ENCODE data around the gene CHN2. TPM values are rescaled to one million over a fixed set of nuclear protein-coding genes. Genes with fewer than 3 reads are reported as not detected.

CHN2 gene
- total RNA-seq, 1 donor from 2014 or later, result 6.6 TPM

DNA sequence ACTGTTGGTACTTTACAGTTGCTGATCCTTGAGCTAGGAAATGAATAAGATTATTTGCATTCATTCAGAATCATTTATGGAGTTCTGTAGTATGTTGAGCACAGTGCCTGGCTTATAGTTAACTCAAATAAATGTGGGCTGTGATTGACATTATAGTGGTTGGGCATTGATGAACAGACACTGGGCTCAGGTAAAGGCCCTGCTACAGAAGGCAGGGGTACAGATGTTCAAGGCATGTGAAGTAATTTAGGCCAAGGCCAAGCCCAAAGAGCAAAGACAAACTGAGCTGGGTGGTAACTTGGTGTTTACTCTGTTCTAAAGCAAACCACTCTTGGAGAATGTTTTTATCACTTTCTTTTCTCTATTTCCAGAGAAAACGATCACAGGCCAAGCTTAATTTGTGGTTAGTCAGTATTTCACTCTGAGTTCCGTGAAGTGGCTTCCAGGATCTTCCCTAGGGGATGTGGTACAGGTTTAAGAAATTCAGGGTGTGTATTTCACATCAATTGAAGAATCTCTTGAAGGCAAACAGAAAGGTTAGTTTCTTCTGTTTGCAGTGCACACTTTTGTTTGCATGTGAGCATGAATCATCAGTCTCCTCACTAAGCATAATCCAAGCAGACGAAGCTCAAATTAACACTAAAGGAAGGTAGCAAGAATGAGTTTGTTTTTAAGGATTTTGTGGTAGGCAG lies 255.1 kb downstream of the CHN2 start:
- Histone ChIP-seq H3K4me3 (no peak overlapping the region), H3K27me3 (peaks cover 95% of the 10 kb centered on the region), H3K4me1 (no peaks in the 10 kb centered on the region), H3K9me3 (ENCODE audit: low read depth) (no peaks in the 10 kb centered on the region), H3K36me3 (no peaks in the 10 kb centered on the region), H3K27ac (no peak overlapping the region), H2AFZ (replicated peaks) (no peak overlapping the region), H3K79me2 (ENCODE audit: low read depth) (no peaks in the 10 kb centered on the region), H4K20me1 (ENCODE audit: low read depth) (peaks cover 9% of the 10 kb centered on the region), H3K4me2 (no peak overlapping the region), H3K9ac (no peak overlapping the region), H3F3A (ENCODE audit: low read depth) (no peaks in the 10 kb centered on the region)
- peaks cover 3% of the 10 kb centered on the region for H3K4me1 Mint-ChIP-seq
- no peak overlapping the region for H3K27ac Mint-ChIP-seq
- H3K36me3 Mint-ChIP-seq, result no peaks in the 10 kb centered on the region
- H3K27me3 Mint-ChIP-seq (ENCODE audit: insufficient read depth, low read depth), result peaks cover 4% of the 10 kb centered on the region
- H3K4me3 Mint-ChIP-seq, result no peak overlapping the region
- H3K9me3 Mint-ChIP-seq, result no peaks in the 10 kb centered on the region
- TF ChIP-seq EZH2phosphoT487 (IDR thresholded peaks at IDR 0.05) (no peak), EZH2 (IDR thresholded peaks at IDR 0.05) (no peak)
- TF ChIP-seq, protein P1, sequence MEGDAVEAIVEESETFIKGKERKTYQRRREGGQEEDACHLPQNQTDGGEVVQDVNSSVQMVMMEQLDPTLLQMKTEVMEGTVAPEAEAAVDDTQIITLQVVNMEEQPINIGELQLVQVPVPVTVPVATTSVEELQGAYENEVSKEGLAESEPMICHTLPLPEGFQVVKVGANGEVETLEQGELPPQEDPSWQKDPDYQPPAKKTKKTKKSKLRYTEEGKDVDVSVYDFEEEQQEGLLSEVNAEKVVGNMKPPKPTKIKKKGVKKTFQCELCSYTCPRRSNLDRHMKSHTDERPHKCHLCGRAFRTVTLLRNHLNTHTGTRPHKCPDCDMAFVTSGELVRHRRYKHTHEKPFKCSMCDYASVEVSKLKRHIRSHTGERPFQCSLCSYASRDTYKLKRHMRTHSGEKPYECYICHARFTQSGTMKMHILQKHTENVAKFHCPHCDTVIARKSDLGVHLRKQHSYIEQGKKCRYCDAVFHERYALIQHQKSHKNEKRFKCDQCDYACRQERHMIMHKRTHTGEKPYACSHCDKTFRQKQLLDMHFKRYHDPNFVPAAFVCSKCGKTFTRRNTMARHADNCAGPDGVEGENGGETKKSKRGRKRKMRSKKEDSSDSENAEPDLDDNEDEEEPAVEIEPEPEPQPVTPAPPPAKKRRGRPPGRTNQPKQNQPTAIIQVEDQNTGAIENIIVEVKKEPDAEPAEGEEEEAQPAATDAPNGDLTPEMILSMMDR (IDR thresholded peaks at IDR 0.05), result no peak
- DNase-seq (ENCODE audit: low spot score), result no peak

DNA sequence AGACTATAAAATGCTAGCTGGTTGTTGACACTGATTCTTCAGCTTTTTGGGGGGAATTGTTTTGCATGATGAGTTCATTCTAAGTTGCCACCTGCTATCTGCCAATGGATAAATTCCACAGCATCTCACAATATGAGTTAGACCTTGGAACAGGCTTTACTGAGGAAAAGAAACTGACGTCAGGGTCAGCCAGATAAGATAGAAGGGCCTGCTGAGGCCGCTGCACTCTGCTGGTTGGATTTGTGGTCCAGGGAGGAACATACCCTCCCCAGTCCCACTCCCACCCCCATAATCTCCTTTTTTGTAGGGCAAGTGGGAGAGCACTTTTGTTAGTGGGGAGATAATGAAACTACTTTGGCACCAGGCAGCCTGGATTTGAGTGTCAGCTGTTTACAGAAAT lies 258.4 kb downstream of the CHN2 start:
- no peaks in the 10 kb centered on the region for H3K9me3 Mint-ChIP-seq

DNA sequence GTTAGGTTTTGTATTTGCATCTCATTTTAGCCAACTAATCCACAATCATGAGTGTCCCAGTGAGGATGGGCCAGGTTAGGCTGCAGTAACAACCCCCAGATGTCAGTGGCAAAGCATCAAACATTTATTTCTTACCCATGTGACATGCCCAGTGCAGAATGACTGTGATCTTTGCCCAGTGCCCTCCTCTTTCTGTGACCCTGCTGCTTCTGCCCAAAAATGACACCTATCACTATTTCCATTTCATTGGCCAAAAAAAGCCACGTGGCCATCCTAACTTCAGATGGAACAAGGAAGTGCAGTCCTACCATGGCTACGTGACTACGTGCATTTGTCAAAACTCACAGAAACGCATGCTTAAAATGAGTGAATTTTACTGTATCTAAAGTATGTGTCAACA lies 259.9 kb downstream of the CHN2 start:
- no peak overlapping the region for H2AFZ ChIP-seq (replicated peaks)
- H3K36me3 Mint-ChIP-seq, result no peaks in the 10 kb centered on the region
- H3K9ac ChIP-seq, result no peak overlapping the region
- H3K4me3 Mint-ChIP-seq, result no peak overlapping the region
- H4K20me1 ChIP-seq (ENCODE audit: low read depth), result peaks cover 15% of the 10 kb centered on the region
- H3K9me3 Mint-ChIP-seq, result no peaks in the 10 kb centered on the region
- no peak for DNase-seq (ENCODE audit: low spot score)
- H3K9me3 ChIP-seq (ENCODE audit: low read depth), result no peaks in the 10 kb centered on the region
- no peaks in the 10 kb centered on the region for H3K36me3 ChIP-seq
- no peaks in the 10 kb centered on the region for H3F3A ChIP-seq (ENCODE audit: low read depth)
- H3K4me2 ChIP-seq, result no peak overlapping the region
- peaks cover 33% of the 10 kb centered on the region for H3K4me1 Mint-ChIP-seq
- peaks cover 5% of the 10 kb centered on the region for H3K4me1 ChIP-seq
- H3K27me3 ChIP-seq, result peaks cover 95% of the 10 kb centered on the region
- no peaks in the 10 kb centered on the region for H3K79me2 ChIP-seq (ENCODE audit: low read depth)
- TF ChIP-seq EZH2 (IDR thresholded peaks at IDR 0.05) (no peak), EZH2phosphoT487 (IDR thresholded peaks at IDR 0.05) (no peak)
- TF ChIP-seq, protein P1 (IDR thresholded peaks at IDR 0.05), result no peak
- H3K27ac ChIP-seq, result no peak overlapping the region
- H3K27ac Mint-ChIP-seq, result no peak overlapping the region
- peaks cover 6% of the 10 kb centered on the region for H3K27me3 Mint-ChIP-seq (ENCODE audit: insufficient read depth, low read depth)
- H3K4me3 ChIP-seq, result no peak overlapping the region

More for the DNA sequence above, 258.4 kb downstream of the CHN2 start:
- H3K4me1 ChIP-seq, result peaks cover 5% of the 10 kb centered on the region
- H3K27ac Mint-ChIP-seq, result no peak overlapping the region
- H3K27ac ChIP-seq, result no peak overlapping the region
- H3K9ac ChIP-seq, result no peak overlapping the region
- no peak overlapping the region for H2AFZ ChIP-seq (replicated peaks)
- peaks cover 22% of the 10 kb centered on the region for H3K4me1 Mint-ChIP-seq
- H3K4me2 ChIP-seq, result no peak overlapping the region
- peaks cover 2% of the 10 kb centered on the region for H3K27me3 Mint-ChIP-seq (ENCODE audit: insufficient read depth, low read depth)
- no peak overlapping the region for H3K4me3 ChIP-seq
- H3K79me2 ChIP-seq (ENCODE audit: low read depth), result no peaks in the 10 kb centered on the region
- TF ChIP-seq EZH2 (IDR thresholded peaks at IDR 0.05) (no peak), EZH2phosphoT487 (IDR thresholded peaks at IDR 0.05) (no peak)
- no peak for DNase-seq (ENCODE audit: low spot score)
- no peaks in the 10 kb centered on the region for H3F3A ChIP-seq (ENCODE audit: low read depth)
- H4K20me1 ChIP-seq (ENCODE audit: low read depth), result peaks cover 15% of the 10 kb centered on the region
- no peaks in the 10 kb centered on the region for H3K36me3 Mint-ChIP-seq
- no peaks in the 10 kb centered on the region for H3K36me3 ChIP-seq
- no peak overlapping the region for H3K4me3 Mint-ChIP-seq
- no peaks in the 10 kb centered on the region for H3K9me3 ChIP-seq (ENCODE audit: low read depth)
- H3K27me3 ChIP-seq, result peaks cover 95% of the 10 kb centered on the region

DNA sequence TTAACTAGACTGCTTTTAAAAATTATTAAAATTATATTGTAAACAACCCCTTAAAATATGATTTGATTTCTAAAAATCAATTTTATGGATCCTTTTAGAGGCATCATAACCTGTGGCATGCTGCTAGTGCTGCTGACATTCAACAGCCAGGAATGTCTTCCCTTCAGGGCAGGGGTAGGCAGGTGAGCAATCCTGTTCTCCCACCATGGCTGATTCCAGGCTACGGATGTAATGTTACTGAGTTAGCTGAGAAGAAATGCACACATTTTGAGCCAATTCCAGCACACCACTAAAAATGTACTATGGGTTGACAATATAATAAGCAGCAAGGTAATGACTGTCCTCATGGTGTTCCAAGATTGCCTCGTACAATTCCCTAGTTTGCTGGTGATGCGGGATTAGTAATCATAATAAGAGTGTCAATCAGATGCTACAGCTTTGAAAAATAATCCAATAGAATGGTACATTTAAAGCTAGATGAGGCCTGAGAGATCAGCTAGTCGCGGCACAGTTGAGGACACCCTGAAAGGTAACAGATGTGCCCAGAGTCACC lies 260.4 kb downstream of the CHN2 start:
- no peak for TF ChIP-seq EZH2 (IDR thresholded peaks at IDR 0.05)
- TF ChIP-seq, protein P1 (IDR thresholded peaks at IDR 0.05), result no peak
- no peak for TF ChIP-seq EZH2phosphoT487 (IDR thresholded peaks at IDR 0.05)
- peaks cover 6% of the 10 kb centered on the region for H3K27me3 Mint-ChIP-seq (ENCODE audit: insufficient read depth, low read depth)
- Histone ChIP-seq H3K9ac (no peak overlapping the region), H3F3A (ENCODE audit: low read depth) (no peaks in the 10 kb centered on the region), H3K4me2 (no peak overlapping the region), H4K20me1 (ENCODE audit: low read depth) (peaks cover 18% of the 10 kb centered on the region), H3K79me2 (ENCODE audit: low read depth) (no peaks in the 10 kb centered on the region), H2AFZ (replicated peaks) (no peak overlapping the region), H3K4me3 (no peak overlapping the region), H3K36me3 (no peaks in the 10 kb centered on the region), H3K27ac (no peak overlapping the region), H3K27me3 (peaks cover 95% of the 10 kb centered on the region), H3K9me3 (ENCODE audit: low read depth) (no peaks in the 10 kb centered on the region), H3K4me1 (peaks cover 5% of the 10 kb centered on the region)
- no peaks in the 10 kb centered on the region for H3K9me3 Mint-ChIP-seq
- DNase-seq (ENCODE audit: low spot score), result no peak
- H3K27ac Mint-ChIP-seq, result no peak overlapping the region
- no peaks in the 10 kb centered on the region for H3K36me3 Mint-ChIP-seq
- H3K4me3 Mint-ChIP-seq, result no peak overlapping the region
- peaks cover 36% of the 10 kb centered on the region for H3K4me1 Mint-ChIP-seq
